Measurements from ENCODE around the gene PAAF1. TPM values are rescaled to one million over a fixed set of nuclear protein-coding genes. Genes with fewer than 3 reads are reported as not detected.

The PAAF1 gene
- total RNA-seq, 1 donor from 2014 or later: 38.6 TPM

DNA sequence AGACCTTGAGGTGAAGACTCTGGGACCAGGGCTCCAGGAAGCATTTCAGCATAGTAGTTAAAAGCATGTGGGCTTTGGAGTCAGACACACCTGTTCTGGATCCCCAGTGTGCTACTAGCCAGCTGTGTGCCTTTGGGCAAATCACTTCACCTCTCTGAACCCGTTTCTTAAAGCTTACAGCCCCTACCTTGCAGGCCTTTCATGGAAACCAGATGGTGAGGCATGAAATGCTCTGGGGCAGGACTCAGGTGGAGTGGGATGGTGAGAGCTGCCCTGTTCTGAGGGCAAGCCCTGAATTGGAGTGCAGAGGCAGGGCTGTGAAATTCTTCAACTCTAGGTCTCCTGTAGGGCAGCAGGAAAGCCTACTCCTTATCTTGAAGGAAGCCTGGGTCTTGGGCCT lies 95.4 kb downstream of the PAAF1 start:
- Histone ChIP-seq H3K4me3 (no peak overlapping the region), H4K20me1 (ENCODE audit: low read depth) (peaks cover 8% of the 10 kb centered on the region), H3K27me3 (no peaks in the 10 kb centered on the region), H3K4me1 (no peaks in the 10 kb centered on the region), H3K4me2 (no peak overlapping the region), H3K36me3 (peaks cover 4% of the 10 kb centered on the region), H3K27ac (no peak overlapping the region), H3F3A (ENCODE audit: low read depth) (peaks cover 24% of the 10 kb centered on the region), H3K79me2 (ENCODE audit: low read depth) (no peaks in the 10 kb centered on the region), H3K9me3 (ENCODE audit: low read depth) (no peaks in the 10 kb centered on the region), H2AFZ (replicated peaks) (no peak overlapping the region), H3K9ac (no peak overlapping the region)
- TF ChIP-seq, protein P1, sequence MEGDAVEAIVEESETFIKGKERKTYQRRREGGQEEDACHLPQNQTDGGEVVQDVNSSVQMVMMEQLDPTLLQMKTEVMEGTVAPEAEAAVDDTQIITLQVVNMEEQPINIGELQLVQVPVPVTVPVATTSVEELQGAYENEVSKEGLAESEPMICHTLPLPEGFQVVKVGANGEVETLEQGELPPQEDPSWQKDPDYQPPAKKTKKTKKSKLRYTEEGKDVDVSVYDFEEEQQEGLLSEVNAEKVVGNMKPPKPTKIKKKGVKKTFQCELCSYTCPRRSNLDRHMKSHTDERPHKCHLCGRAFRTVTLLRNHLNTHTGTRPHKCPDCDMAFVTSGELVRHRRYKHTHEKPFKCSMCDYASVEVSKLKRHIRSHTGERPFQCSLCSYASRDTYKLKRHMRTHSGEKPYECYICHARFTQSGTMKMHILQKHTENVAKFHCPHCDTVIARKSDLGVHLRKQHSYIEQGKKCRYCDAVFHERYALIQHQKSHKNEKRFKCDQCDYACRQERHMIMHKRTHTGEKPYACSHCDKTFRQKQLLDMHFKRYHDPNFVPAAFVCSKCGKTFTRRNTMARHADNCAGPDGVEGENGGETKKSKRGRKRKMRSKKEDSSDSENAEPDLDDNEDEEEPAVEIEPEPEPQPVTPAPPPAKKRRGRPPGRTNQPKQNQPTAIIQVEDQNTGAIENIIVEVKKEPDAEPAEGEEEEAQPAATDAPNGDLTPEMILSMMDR (IDR thresholded peaks at IDR 0.05): no peak
- no peak for TF ChIP-seq EZH2phosphoT487 (IDR thresholded peaks at IDR 0.05)
- no peak for TF ChIP-seq EZH2 (IDR thresholded peaks at IDR 0.05)
- no peak overlapping the region for H3K4me3 Mint-ChIP-seq
- no peak for DNase-seq (ENCODE audit: low spot score)
- no peak overlapping the region for H3K27ac Mint-ChIP-seq
- H3K36me3 Mint-ChIP-seq: peaks cover 9% of the 10 kb centered on the region
- H3K4me1 Mint-ChIP-seq: no peaks in the 10 kb centered on the region
- H3K27me3 Mint-ChIP-seq (ENCODE audit: insufficient read depth, low read depth): peaks cover 8% of the 10 kb centered on the region
- H3K9me3 Mint-ChIP-seq: no peaks in the 10 kb centered on the region

DNA sequence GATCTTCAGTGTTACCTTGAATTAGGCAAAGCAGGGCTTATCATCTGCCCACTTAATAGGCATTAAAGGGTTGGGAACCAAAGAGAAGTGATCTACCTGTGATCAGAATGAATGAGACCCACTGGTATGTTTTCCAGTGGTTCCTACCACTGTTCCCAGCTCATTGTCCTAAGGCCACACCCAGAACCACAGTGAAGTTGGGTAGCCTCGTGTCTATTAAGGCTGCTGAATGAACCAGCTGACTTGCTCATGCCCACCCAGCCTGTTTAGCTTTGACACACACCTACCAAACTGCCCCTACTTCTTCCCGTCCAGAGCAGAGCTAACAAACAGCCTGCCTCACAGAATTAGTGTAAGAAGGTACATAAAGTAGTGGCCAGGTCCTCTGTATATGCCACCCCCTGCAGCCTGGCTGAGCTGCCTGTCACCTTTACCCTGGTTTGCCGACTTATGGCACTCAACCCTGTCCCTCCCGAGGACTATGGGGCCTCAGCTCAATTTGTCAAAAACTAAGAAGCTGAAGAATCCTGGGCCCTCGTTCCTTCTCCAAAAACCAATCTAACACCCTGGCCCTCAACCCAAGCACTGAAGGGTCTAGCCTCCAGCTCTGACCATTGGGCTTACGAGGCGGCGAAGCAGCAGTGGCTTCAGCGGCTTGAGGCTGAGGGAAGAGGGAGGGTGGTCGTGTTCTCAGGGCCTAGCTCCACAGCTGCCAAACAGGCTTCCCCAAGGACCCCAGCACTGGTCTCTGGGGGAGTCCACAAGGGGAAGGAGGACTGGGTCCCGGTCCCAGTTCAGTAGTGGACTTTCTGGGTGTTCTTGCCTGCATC lies 96.0 kb downstream of the PAAF1 start:
- peak overlapping the region; percentile 29 for H3K27ac ChIP-seq
- peaks cover 8% of the 10 kb centered on the region for H3K27me3 Mint-ChIP-seq (ENCODE audit: insufficient read depth, low read depth)
- no peak overlapping the region for H3K4me3 ChIP-seq
- H3K36me3 ChIP-seq: peaks cover 4% of the 10 kb centered on the region
- H3F3A ChIP-seq (ENCODE audit: low read depth): peaks cover 26% of the 10 kb centered on the region
- no peak overlapping the region for H2AFZ ChIP-seq (replicated peaks)
- DNase-seq (ENCODE audit: low spot score): no peak
- H3K36me3 Mint-ChIP-seq: peaks cover 15% of the 10 kb centered on the region
- TF ChIP-seq EZH2 (IDR thresholded peaks at IDR 0.05): no peak
- no peak for TF ChIP-seq EZH2phosphoT487 (IDR thresholded peaks at IDR 0.05)
- TF ChIP-seq, protein P1 (IDR thresholded peaks at IDR 0.05): no peak
- H3K79me2 ChIP-seq (ENCODE audit: low read depth): no peaks in the 10 kb centered on the region
- no peak overlapping the region for H3K4me3 Mint-ChIP-seq
- no peaks in the 10 kb centered on the region for H3K9me3 Mint-ChIP-seq
- H3K4me2 ChIP-seq: no peak overlapping the region
- no peaks in the 10 kb centered on the region for H3K4me1 Mint-ChIP-seq
- no peaks in the 10 kb centered on the region for H3K27me3 ChIP-seq
- H3K27ac Mint-ChIP-seq: no peak overlapping the region
- no peak overlapping the region for H3K9ac ChIP-seq
- no peaks in the 10 kb centered on the region for H3K4me1 ChIP-seq
- H4K20me1 ChIP-seq (ENCODE audit: low read depth): peaks cover 8% of the 10 kb centered on the region
- no peaks in the 10 kb centered on the region for H3K9me3 ChIP-seq (ENCODE audit: low read depth)

DNA sequence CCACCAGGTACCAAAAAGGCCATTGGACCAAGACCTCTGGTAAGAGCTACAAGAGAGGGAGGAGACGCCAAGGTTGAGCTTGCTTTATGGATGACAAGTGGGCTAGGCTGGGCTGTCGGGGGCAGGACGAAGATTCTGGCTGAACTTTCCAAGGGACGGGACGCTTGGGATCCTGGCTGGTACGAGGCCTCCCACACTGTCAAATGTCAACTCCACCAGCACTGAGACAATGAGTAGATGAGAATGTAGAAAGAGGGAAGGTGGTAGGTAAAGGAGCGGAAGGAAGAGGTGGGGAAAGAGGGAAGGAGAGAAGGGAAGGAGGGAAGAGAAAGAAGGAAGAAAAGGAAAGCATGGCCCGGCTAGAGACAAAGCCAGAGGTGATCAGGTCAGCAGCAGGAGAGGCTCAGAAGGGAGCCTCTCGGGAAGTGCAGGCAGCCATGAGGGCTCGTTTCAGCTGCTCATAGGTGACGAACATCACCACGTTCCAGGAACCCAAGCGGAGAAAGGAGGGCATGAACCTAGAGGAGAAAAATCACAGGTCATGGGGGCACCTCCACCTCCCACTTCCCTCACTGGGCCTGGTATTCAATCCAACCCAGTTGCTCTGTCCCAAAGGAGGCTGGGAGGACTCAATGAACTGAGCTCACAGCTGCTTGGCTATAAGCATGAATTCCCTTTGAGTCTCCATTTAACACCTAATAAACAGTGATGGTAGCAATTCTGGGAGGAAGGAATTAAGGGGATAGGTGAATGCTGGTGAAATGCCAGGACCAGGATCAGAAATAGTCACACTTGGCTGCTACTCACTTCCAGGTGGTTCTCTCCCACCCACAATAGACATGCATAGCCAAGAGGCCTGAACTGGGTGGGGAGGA lies 98.0 kb downstream of the PAAF1 start:
- Histone ChIP-seq H3K79me2 (ENCODE audit: low read depth) (peaks cover 5% of the 10 kb centered on the region), H3K4me1 (peaks cover 3% of the 10 kb centered on the region), H3K4me3 (no peak overlapping the region), H3K4me2 (no peak overlapping the region), H3K36me3 (peaks cover 4% of the 10 kb centered on the region), H2AFZ (replicated peaks) (no peak overlapping the region), H4K20me1 (ENCODE audit: low read depth) (peaks cover 13% of the 10 kb centered on the region), H3K27me3 (no peaks in the 10 kb centered on the region), H3F3A (ENCODE audit: low read depth) (peaks cover 26% of the 10 kb centered on the region), H3K9me3 (ENCODE audit: low read depth) (no peaks in the 10 kb centered on the region), H3K9ac (no peak overlapping the region), H3K27ac (no peak overlapping the region)
- peaks cover 25% of the 10 kb centered on the region for H3K36me3 Mint-ChIP-seq
- H3K4me1 Mint-ChIP-seq: no peaks in the 10 kb centered on the region
- H3K9me3 Mint-ChIP-seq: no peaks in the 10 kb centered on the region
- H3K4me3 Mint-ChIP-seq: no peak overlapping the region
- H3K27ac Mint-ChIP-seq: no peak overlapping the region
- TF ChIP-seq, protein P1 (IDR thresholded peaks at IDR 0.05): no peak
- TF ChIP-seq EZH2 (IDR thresholded peaks at IDR 0.05): no peak
- no peak for TF ChIP-seq EZH2phosphoT487 (IDR thresholded peaks at IDR 0.05)
- no peak for DNase-seq (ENCODE audit: low spot score)
- H3K27me3 Mint-ChIP-seq (ENCODE audit: insufficient read depth, low read depth): peaks cover 4% of the 10 kb centered on the region
